ENCODE measurements around the gene FSIP1.

DNA sequence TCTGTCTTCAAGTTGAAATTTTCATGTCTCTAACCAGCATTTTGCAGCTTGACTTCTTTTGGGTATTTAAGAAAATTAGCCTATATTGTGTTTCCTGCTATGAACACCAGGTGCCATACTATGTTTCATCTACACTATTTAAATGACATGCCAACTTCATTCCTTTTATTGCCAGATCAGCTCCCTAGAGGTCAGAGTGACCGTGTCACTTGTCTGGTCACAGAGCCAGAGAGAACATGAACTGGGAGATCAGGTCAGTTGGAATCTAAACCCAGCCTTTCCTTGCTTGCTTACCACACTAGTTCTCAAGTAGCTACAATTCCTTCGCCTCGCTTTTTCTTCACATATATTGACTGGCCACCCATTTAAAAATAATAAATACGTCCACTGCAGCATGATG, 114.2 kb downstream of the FSIP1 start:
- TF ChIP-seq, protein P1, sequence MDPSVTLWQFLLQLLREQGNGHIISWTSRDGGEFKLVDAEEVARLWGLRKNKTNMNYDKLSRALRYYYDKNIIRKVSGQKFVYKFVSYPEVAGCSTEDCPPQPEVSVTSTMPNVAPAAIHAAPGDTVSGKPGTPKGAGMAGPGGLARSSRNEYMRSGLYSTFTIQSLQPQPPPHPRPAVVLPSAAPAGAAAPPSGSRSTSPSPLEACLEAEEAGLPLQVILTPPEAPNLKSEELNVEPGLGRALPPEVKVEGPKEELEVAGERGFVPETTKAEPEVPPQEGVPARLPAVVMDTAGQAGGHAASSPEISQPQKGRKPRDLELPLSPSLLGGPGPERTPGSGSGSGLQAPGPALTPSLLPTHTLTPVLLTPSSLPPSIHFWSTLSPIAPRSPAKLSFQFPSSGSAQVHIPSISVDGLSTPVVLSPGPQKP (IDR thresholded peaks at IDR 0.05; ENCODE audit: low read depth, low read length), result no peak
- TF ChIP-seq, protein P2, sequence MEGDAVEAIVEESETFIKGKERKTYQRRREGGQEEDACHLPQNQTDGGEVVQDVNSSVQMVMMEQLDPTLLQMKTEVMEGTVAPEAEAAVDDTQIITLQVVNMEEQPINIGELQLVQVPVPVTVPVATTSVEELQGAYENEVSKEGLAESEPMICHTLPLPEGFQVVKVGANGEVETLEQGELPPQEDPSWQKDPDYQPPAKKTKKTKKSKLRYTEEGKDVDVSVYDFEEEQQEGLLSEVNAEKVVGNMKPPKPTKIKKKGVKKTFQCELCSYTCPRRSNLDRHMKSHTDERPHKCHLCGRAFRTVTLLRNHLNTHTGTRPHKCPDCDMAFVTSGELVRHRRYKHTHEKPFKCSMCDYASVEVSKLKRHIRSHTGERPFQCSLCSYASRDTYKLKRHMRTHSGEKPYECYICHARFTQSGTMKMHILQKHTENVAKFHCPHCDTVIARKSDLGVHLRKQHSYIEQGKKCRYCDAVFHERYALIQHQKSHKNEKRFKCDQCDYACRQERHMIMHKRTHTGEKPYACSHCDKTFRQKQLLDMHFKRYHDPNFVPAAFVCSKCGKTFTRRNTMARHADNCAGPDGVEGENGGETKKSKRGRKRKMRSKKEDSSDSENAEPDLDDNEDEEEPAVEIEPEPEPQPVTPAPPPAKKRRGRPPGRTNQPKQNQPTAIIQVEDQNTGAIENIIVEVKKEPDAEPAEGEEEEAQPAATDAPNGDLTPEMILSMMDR (IDR thresholded peaks at IDR 0.05), result no peak
- TF ChIP-seq REST (IDR thresholded peaks at IDR 0.05) (no peak), RNF2 (IDR thresholded peaks at IDR 0.05; ENCODE audit: borderline replicate concordance, low read depth) (no peak), MAZ (IDR thresholded peaks at IDR 0.05; ENCODE audit: borderline replicate concordance, low read depth, low read length) (no peak), POLR2A (IDR thresholded peaks at IDR 0.05; ENCODE audit: low read length) (no peak), ATOH8 (CRISPR knock-in tag; IDR thresholded peaks at IDR 0.05; ENCODE audit: low read depth) (no peak), PHF8 (IDR thresholded peaks at IDR 0.05; ENCODE audit: borderline replicate concordance, low read depth) (no peak)
